GM21723 (cell line): ENCODE measurements around the gene NT5M.
"Not testable (repeated sequence)": the region's sequence is repeated elsewhere in the genome, so short reads cannot be mapped to it uniquely, and the experiment has no call there.

Source experiments
- ATAC-seq: cut with Tn5 transposase; IDR thresholded peaks from one replicate; pipeline ENCODE4 v1.9.1; 2021; ENCODE audit warnings: mild to moderate bottlenecking, moderate library complexity; ENCODE audit not compliant: unreplicated experiment

Gene NT5M

GRCh38 chr17:17301659-17302058 is 1.5 kb upstream of the NT5M start:
- ATAC-seq, result not testable (repeated sequence)

- no peak for ATAC-seq
These were observed 796 bp downstream of the NT5M start for GRCh38 chr17:17303847-17304490.

- ATAC-seq, result no peak
These were observed 1.4 kb downstream of the NT5M start for GRCh38 chr17:17304521-17304985.

- peak; percentile 55 for ATAC-seq
These were observed 2.2 kb downstream of the NT5M start for GRCh38 chr17:17305281-17305801.

- ATAC-seq, result no peak
These were observed 6.2 kb downstream of the NT5M start for GRCh38 chr17:17309356-17309755.

- peak; percentile 49 for ATAC-seq
These were observed 10.3 kb downstream of the NT5M start for GRCh38 chr17:17313350-17313991.

GRCh38 chr17:17314501-17315071 is 11.4 kb downstream of the NT5M start:
- no peak for ATAC-seq

- no peak for ATAC-seq
These were observed 12.1 kb downstream of the NT5M start for GRCh38 chr17:17315142-17315821.

- ATAC-seq, result no peak
These were observed 17.2 kb downstream of the NT5M start for GRCh38 chr17:17320188-17320910.

- no peak for ATAC-seq
These were observed 17.7 kb downstream of the NT5M start for GRCh38 chr17:17320911-17321220.

- ATAC-seq, result no peak
These were observed 18.3 kb downstream of the NT5M start for GRCh38 chr17:17321356-17322025.

- ATAC-seq, result no peak
These were observed 19.6 kb downstream of the NT5M start for GRCh38 chr17:17322516-17323510.

- no peak for ATAC-seq
These were observed 21.4 kb downstream of the NT5M start for GRCh38 chr17:17324616-17325015.

- no peak for ATAC-seq
These were observed 22.1 kb downstream of the NT5M start for GRCh38 chr17:17325228-17325627.

GRCh38 chr17:17325816-17326215 is 22.6 kb downstream of the NT5M start:
- no peak for ATAC-seq

GRCh38 chr17:17326275-17326875 is 23.2 kb downstream of the NT5M start:
- ATAC-seq, result no peak

- no peak for ATAC-seq
These were observed 25.1 kb downstream of the NT5M start for GRCh38 chr17:17328251-17328650.

- no peak for ATAC-seq
These were observed 38.3 kb downstream of the NT5M start for GRCh38 chr17:17341452-17341851.
